Neural cell (in vitro differentiated cells): ENCODE results near the gene SLC2A14.

Experiments
- EZH2 ChIP-seq: fragments of 200-600, 300-800 bp; shearing (Covaris generic), sonication (generic); IDR thresholded peaks from 2 replicates; pipeline ENCODE4 v1.6.1; 2014; ENCODE audit warnings: antibody characterized with exemption, low read length, borderline replicate concordance, mild to moderate bottlenecking; ENCODE audit not compliant: insufficient read depth, poor library complexity, severe bottlenecking
- RAD21 ChIP-seq: fragments of 450-650 bp; conservative IDR thresholded peaks from 2 replicates; pipeline ENCODE4 v1.6.1; 2014; ENCODE audit warnings: antibody characterized with exemption, mild to moderate bottlenecking, moderate library complexity
- TF ChIP-seq, protein P1 (sequence below): IDR thresholded peaks from 2 replicates; pipeline ENCODE4 v1.6.1; 2012; ENCODE audit warnings: borderline replicate concordance

DNA sequence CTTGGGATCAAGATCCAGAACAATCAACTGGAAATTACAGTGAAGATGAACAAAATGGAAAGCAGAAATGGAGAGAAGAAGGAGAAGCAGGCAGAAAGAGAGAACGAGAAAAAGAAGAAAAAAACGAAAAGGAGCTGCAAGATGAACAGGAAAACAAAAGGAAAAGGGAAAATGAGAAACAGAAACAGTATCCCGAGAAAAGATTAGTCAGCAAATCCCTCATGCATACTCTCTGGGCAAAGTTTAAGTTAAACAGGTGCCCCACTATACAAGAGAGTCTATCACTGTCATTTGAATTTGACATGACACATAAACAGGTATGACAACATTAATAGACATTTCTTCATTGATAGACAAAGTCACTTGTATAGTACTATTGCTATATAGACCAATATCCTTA is 102.7 kb downstream of the SLC2A14 start:
- no peak for TF ChIP-seq EZH2
- no peak for TF ChIP-seq RAD21
- TF ChIP-seq, protein P1, sequence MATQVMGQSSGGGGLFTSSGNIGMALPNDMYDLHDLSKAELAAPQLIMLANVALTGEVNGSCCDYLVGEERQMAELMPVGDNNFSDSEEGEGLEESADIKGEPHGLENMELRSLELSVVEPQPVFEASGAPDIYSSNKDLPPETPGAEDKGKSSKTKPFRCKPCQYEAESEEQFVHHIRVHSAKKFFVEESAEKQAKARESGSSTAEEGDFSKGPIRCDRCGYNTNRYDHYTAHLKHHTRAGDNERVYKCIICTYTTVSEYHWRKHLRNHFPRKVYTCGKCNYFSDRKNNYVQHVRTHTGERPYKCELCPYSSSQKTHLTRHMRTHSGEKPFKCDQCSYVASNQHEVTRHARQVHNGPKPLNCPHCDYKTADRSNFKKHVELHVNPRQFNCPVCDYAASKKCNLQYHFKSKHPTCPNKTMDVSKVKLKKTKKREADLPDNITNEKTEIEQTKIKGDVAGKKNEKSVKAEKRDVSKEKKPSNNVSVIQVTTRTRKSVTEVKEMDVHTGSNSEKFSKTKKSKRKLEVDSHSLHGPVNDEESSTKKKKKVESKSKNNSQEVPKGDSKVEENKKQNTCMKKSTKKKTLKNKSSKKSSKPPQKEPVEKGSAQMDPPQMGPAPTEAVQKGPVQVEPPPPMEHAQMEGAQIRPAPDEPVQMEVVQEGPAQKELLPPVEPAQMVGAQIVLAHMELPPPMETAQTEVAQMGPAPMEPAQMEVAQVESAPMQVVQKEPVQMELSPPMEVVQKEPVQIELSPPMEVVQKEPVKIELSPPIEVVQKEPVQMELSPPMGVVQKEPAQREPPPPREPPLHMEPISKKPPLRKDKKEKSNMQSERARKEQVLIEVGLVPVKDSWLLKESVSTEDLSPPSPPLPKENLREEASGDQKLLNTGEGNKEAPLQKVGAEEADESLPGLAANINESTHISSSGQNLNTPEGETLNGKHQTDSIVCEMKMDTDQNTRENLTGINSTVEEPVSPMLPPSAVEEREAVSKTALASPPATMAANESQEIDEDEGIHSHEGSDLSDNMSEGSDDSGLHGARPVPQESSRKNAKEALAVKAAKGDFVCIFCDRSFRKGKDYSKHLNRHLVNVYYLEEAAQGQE, result no peak
